H1 (cell line): ENCODE results near the gene P2RY13. TPM values are rescaled to one million over a fixed set of nuclear protein-coding genes. Genes with fewer than 3 reads are reported as not detected.

ENCODE experiments used
- CHD1 ChIP-seq: IDR thresholded peaks from 2 replicates; pipeline ENCODE4 v1.6.1; 2012; ENCODE audit warnings: low read depth, low read length, improper control_type of control experiment
- CHD2 ChIP-seq: IDR thresholded peaks from 2 replicates; pipeline ENCODE4 v1.6.1; 2012; ENCODE audit warnings: low read length, improper control_type of control experiment
- HDAC2 ChIP-seq, 2 experiments: fragments of 300-600 bp in 1 of 2; sonication (generic) in 1 of 2; IDR thresholded peaks; 2 replicates each; pipeline ENCODE4 v1.6.1; 2011 to 2012; ENCODE audit warnings: low read depth in 2 of 2, low read length in 2 of 2, mild to moderate bottlenecking in 2 of 2, moderate library complexity in 2 of 2, borderline replicate concordance in 1 of 2, inconsistent platforms in 1 of 2
- KDM1A ChIP-seq: fragments of 200-600, 300-600 bp; sonication (generic); IDR thresholded peaks from 2 replicates; pipeline ENCODE4 v1.7.1; 2016; ENCODE audit warnings: mild to moderate bottlenecking, low read length, borderline replicate concordance
- KDM5A ChIP-seq: fragments of 200-600 bp; IDR thresholded peaks from 2 replicates; pipeline ENCODE4 v1.7.1; 2012; ENCODE audit warnings: mild to moderate bottlenecking, low read length, inconsistent platforms, mixed read lengths
- PHF8 ChIP-seq: fragments of 200-600 bp; sonication (generic); conservative IDR thresholded peaks from 2 replicates; pipeline ENCODE4 v1.7.1; 2012; ENCODE audit warnings: low read depth, mild to moderate bottlenecking, inconsistent platforms, low read length, moderate library complexity
- RBBP5 ChIP-seq: IDR thresholded peaks from 2 replicates; pipeline ENCODE4 v1.7.1; 2012; ENCODE audit warnings: low read depth, mild to moderate bottlenecking, inconsistent platforms, low read length, moderate library complexity, borderline replicate concordance
- SIX5 ChIP-seq: IDR thresholded peaks from 2 replicates; pipeline ENCODE4 v1.6.1; 2011; ENCODE audit warnings: mild to moderate bottlenecking, low read depth, low read length
- TAF1 ChIP-seq: IDR thresholded peaks from 2 replicates; pipeline ENCODE4 v1.6.1; 2011; ENCODE audit warnings: mild to moderate bottlenecking, low read depth, low read length
- TBP ChIP-seq: IDR thresholded peaks from 2 replicates; pipeline ENCODE4 v1.6.1; 2011; ENCODE audit warnings: low read depth, low read length, improper control_type of control experiment
- polyA plus RNA-seq, 7 experiments: library from polyadenylated mRNA; depleted of rRNA in 3 of 7; stranded (reverse) in 5 of 7; unstranded in 2 of 7; fragments of >200 nt in 5 of 7; fragments of 200-250 nt in 2 of 7; gene quantifications; 1 replicate in 5 of 7; 2 replicates in 1 of 7; 4 replicates in 1 of 7; pipeline versions ENCODE4 v1.2.1 to v1.2.3, GENCODE V29; 2011 to 2013; ENCODE audit warnings: missing spikeins in 2 of 7, mixed read lengths in 2 of 7
- total RNA-seq: library from RNA; stranded (reverse); fragmentation: NEBNext Ultra II Directional; extraction: Animal tissue kit (Norgen Biotek cat#: 25700); gene quantifications from 2 replicates; pipeline ENCODE4 v1.2.1, GENCODE V29; 2021
- TF ChIP-seq, protein P1 (sequence below): fragments of 300-600 bp; sonication (generic); IDR thresholded peaks from 2 replicates; pipeline ENCODE4 v1.7.1; 2012; ENCODE audit warnings: low read length, moderate library complexity, mild to moderate bottlenecking, inconsistent platforms; ENCODE audit not compliant: insufficient replicate concordance

The P2RY13 gene
- total and polyA plus RNA-seq, 2 of the 8 experiments (the other 6 are each of a cell fraction or from before 2014, with no cell fraction given) = not detected

DNA sequence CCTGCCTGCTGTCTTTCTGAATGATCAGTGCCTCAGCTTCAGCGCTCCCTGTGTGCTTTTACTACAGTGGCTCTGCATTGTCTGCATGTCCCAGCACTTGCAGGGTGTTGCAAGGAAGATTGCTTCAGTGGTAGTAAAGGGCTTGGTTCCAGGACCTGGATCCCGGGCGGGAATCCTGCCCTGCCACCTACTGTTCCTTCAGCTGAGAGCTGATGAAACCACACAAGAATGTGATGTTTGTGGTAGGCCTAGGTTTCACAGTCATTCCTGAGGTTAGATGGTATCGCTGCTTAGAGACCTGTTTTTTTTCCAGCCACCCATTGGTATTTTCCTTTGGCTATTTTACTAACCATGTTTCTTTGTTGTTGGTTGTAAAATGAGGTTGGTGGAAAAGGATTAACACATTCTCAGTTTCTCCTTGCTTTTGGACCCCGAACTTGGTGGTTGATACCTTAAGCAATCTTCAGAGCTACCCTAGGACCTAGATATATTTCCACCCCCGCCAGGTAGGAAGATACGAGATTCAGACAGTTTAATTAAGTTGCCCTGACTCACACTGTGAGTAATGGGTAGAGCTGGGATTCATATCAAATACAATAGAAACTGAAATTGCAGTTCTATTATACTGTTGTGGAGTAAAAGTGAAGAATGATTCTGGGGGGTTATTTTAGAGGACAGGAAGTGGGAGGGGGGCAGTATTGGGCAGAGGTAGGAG, 24.1 kb downstream of the P2RY13 start (continued):
- TF ChIP-seq, protein P1, sequence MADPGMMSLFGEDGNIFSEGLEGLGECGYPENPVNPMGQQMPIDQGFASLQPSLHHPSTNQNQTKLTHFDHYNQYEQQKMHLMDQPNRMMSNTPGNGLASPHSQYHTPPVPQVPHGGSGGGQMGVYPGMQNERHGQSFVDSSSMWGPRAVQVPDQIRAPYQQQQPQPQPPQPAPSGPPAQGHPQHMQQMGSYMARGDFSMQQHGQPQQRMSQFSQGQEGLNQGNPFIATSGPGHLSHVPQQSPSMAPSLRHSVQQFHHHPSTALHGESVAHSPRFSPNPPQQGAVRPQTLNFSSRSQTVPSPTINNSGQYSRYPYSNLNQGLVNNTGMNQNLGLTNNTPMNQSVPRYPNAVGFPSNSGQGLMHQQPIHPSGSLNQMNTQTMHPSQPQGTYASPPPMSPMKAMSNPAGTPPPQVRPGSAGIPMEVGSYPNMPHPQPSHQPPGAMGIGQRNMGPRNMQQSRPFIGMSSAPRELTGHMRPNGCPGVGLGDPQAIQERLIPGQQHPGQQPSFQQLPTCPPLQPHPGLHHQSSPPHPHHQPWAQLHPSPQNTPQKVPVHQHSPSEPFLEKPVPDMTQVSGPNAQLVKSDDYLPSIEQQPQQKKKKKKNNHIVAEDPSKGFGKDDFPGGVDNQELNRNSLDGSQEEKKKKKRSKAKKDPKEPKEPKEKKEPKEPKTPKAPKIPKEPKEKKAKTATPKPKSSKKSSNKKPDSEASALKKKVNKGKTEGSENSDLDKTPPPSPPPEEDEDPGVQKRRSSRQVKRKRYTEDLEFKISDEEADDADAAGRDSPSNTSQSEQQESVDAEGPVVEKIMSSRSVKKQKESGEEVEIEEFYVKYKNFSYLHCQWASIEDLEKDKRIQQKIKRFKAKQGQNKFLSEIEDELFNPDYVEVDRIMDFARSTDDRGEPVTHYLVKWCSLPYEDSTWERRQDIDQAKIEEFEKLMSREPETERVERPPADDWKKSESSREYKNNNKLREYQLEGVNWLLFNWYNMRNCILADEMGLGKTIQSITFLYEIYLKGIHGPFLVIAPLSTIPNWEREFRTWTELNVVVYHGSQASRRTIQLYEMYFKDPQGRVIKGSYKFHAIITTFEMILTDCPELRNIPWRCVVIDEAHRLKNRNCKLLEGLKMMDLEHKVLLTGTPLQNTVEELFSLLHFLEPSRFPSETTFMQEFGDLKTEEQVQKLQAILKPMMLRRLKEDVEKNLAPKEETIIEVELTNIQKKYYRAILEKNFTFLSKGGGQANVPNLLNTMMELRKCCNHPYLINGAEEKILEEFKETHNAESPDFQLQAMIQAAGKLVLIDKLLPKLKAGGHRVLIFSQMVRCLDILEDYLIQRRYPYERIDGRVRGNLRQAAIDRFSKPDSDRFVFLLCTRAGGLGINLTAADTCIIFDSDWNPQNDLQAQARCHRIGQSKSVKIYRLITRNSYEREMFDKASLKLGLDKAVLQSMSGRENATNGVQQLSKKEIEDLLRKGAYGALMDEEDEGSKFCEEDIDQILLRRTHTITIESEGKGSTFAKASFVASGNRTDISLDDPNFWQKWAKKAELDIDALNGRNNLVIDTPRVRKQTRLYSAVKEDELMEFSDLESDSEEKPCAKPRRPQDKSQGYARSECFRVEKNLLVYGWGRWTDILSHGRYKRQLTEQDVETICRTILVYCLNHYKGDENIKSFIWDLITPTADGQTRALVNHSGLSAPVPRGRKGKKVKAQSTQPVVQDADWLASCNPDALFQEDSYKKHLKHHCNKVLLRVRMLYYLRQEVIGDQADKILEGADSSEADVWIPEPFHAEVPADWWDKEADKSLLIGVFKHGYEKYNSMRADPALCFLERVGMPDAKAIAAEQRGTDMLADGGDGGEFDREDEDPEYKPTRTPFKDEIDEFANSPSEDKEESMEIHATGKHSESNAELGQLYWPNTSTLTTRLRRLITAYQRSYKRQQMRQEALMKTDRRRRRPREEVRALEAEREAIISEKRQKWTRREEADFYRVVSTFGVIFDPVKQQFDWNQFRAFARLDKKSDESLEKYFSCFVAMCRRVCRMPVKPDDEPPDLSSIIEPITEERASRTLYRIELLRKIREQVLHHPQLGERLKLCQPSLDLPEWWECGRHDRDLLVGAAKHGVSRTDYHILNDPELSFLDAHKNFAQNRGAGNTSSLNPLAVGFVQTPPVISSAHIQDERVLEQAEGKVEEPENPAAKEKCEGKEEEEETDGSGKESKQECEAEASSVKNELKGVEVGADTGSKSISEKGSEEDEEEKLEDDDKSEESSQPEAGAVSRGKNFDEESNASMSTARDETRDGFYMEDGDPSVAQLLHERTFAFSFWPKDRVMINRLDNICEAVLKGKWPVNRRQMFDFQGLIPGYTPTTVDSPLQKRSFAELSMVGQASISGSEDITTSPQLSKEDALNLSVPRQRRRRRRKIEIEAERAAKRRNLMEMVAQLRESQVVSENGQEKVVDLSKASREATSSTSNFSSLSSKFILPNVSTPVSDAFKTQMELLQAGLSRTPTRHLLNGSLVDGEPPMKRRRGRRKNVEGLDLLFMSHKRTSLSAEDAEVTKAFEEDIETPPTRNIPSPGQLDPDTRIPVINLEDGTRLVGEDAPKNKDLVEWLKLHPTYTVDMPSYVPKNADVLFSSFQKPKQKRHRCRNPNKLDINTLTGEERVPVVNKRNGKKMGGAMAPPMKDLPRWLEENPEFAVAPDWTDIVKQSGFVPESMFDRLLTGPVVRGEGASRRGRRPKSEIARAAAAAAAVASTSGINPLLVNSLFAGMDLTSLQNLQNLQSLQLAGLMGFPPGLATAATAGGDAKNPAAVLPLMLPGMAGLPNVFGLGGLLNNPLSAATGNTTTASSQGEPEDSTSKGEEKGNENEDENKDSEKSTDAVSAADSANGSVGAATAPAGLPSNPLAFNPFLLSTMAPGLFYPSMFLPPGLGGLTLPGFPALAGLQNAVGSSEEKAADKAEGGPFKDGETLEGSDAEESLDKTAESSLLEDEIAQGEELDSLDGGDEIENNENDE = peak; percentile 70
- TF ChIP-seq TBP (no peak; the same call in 1 of the 2 replicates), CHD2 (no peak), KDM5A (no peak), CHD1 (no peak), RBBP5 (no peak), PHF8 (no peak), HDAC2 (IDR thresholded peaks at IDR 0.05; ENCODE audit: borderline replicate concordance in 1 of 2, low read depth in 2 of 2, low read length in 2 of 2) (peak; percentile 38 to 64; a peak in 1 of 4 replicates), KDM1A (no peak), TAF1 (no peak), SIX5 (no peak)
